Rectal smooth muscle tissue (tissue), 1 donor: ENCODE data around the gene GPC5.
"Not testable (repeated sequence)": the region's sequence is repeated elsewhere in the genome, so short reads cannot be mapped to it uniquely, and the experiment has no call there.

Source experiments
- H3K27ac ChIP-seq: one replicate; pipeline ENCODE4 v1.7.0; 2013; ENCODE audit warnings: low read depth, low read length, inconsistent platforms
- H3K27me3 ChIP-seq: one replicate; pipeline ENCODE4 v1.7.0; 2013; ENCODE audit warnings: low read length; ENCODE audit not compliant: control insufficient read depth, insufficient read depth
- H3K36me3 ChIP-seq: one replicate; pipeline ENCODE4 v1.7.0; 2013; ENCODE audit warnings: low read length; ENCODE audit not compliant: control insufficient read depth, insufficient read depth
- H3K4me1 ChIP-seq: one replicate; pipeline ENCODE4 v1.7.0; 2013; ENCODE audit warnings: low read length; ENCODE audit not compliant: control insufficient read depth, insufficient read depth
- H3K4me3 ChIP-seq: one replicate; pipeline ENCODE4 v1.7.0; 2013; ENCODE audit warnings: low read length
- H3K9ac ChIP-seq: one replicate; pipeline ENCODE4 v1.7.0; 2013; ENCODE audit warnings: low read length

Gene GPC5

GRCh38 chr13:92661406-92661805 is 1263.0 kb downstream of the GPC5 start:
- H3K9ac ChIP-seq = no peak overlapping the region
- H3K27me3 ChIP-seq = no peaks in the 10 kb centered on the region
- no peak overlapping the region for H3K4me3 ChIP-seq
- no peaks in the 10 kb centered on the region for H3K36me3 ChIP-seq
- H3K27ac ChIP-seq = no peak overlapping the region
- H3K4me1 ChIP-seq = no peaks in the 10 kb centered on the region

GRCh38 chr13:92668157-92668556 is 1269.7 kb downstream of the GPC5 start:
- no peak overlapping the region for H3K27ac ChIP-seq
- no peaks in the 10 kb centered on the region for H3K4me1 ChIP-seq
- H3K4me3 ChIP-seq = no peak overlapping the region
- H3K27me3 ChIP-seq = no peaks in the 10 kb centered on the region
- H3K9ac ChIP-seq = no peak overlapping the region
- no peaks in the 10 kb centered on the region for H3K36me3 ChIP-seq

- no peaks in the 10 kb centered on the region for H3K27me3 ChIP-seq
- no peak overlapping the region for H3K27ac ChIP-seq
- no peak overlapping the region for H3K9ac ChIP-seq
- H3K4me3 ChIP-seq = no peak overlapping the region
- H3K36me3 ChIP-seq = no peaks in the 10 kb centered on the region
- H3K4me1 ChIP-seq = no peaks in the 10 kb centered on the region
Observed at GRCh38 chr13:92670096-92670495, 1271.7 kb downstream of the GPC5 start.

GRCh38 chr13:92671821-92672220 is 1273.4 kb downstream of the GPC5 start:
- Histone ChIP-seq H3K4me3 (no peak overlapping the region), H3K36me3 (no peaks in the 10 kb centered on the region), H3K4me1 (no peaks in the 10 kb centered on the region), H3K27ac (no peak overlapping the region), H3K27me3 (no peaks in the 10 kb centered on the region), H3K9ac (no peak overlapping the region)

GRCh38 chr13:92676246-92676645 is 1277.8 kb downstream of the GPC5 start:
- H3K27ac ChIP-seq = no peak overlapping the region
- no peak overlapping the region for H3K4me3 ChIP-seq
- H3K27me3 ChIP-seq = no peaks in the 10 kb centered on the region
- no peaks in the 10 kb centered on the region for H3K4me1 ChIP-seq
- no peaks in the 10 kb centered on the region for H3K36me3 ChIP-seq
- no peak overlapping the region for H3K9ac ChIP-seq

- Histone ChIP-seq H3K4me1 (no peaks in the 10 kb centered on the region), H3K36me3 (no peaks in the 10 kb centered on the region), H3K4me3 (no peak overlapping the region), H3K27ac (no peak overlapping the region), H3K9ac (no peak overlapping the region), H3K27me3 (no peaks in the 10 kb centered on the region)
Observed at GRCh38 chr13:92677571-92677970, 1279.2 kb downstream of the GPC5 start.

GRCh38 chr13:92679602-92680001 is 1281.2 kb downstream of the GPC5 start:
- H3K9ac ChIP-seq = no peak overlapping the region
- H3K27me3 ChIP-seq = no peaks in the 10 kb centered on the region
- H3K27ac ChIP-seq = no peak overlapping the region
- no peak overlapping the region for H3K4me3 ChIP-seq
- H3K36me3 ChIP-seq = no peaks in the 10 kb centered on the region
- H3K4me1 ChIP-seq = no peaks in the 10 kb centered on the region

- H3K4me1 ChIP-seq = no peaks in the 10 kb centered on the region
- no peak overlapping the region for H3K27ac ChIP-seq
- no peak overlapping the region for H3K9ac ChIP-seq
- H3K36me3 ChIP-seq = no peaks in the 10 kb centered on the region
- no peaks in the 10 kb centered on the region for H3K27me3 ChIP-seq
- H3K4me3 ChIP-seq = no peak overlapping the region
Observed at GRCh38 chr13:92681239-92681638, 1282.8 kb downstream of the GPC5 start.

GRCh38 chr13:92682832-92683517 is 1284.6 kb downstream of the GPC5 start:
- Histone ChIP-seq H3K27me3 (no peaks in the 10 kb centered on the region), H3K36me3 (no peaks in the 10 kb centered on the region), H3K4me1 (no peaks in the 10 kb centered on the region), H3K9ac (no peak overlapping the region), H3K27ac (no peak overlapping the region), H3K4me3 (no peak overlapping the region)

- no peaks in the 10 kb centered on the region for H3K4me1 ChIP-seq
- H3K36me3 ChIP-seq = no peaks in the 10 kb centered on the region
- no peak overlapping the region for H3K27ac ChIP-seq
- H3K9ac ChIP-seq = no peak overlapping the region
- H3K27me3 ChIP-seq = no peaks in the 10 kb centered on the region
- no peak overlapping the region for H3K4me3 ChIP-seq
Observed at GRCh38 chr13:92694047-92694446, 1295.6 kb downstream of the GPC5 start.

- H3K27me3 ChIP-seq, H3K27ac ChIP-seq, H3K4me1 ChIP-seq, H3K36me3 ChIP-seq, H3K4me3 ChIP-seq, H3K9ac ChIP-seq: not testable (repeated sequence)
Observed at GRCh38 chr13:92695827-92696226, 1297.4 kb downstream of the GPC5 start.

- Histone ChIP-seq H3K27me3 (no peaks in the 10 kb centered on the region), H3K27ac (no peak overlapping the region), H3K4me3 (no peak overlapping the region), H3K4me1 (peaks cover 2% of the 10 kb centered on the region), H3K36me3 (no peaks in the 10 kb centered on the region), H3K9ac (no peak overlapping the region)
Observed at GRCh38 chr13:92716749-92717148, 1318.3 kb downstream of the GPC5 start.

GRCh38 chr13:92717857-92718256 is 1319.4 kb downstream of the GPC5 start:
- Histone ChIP-seq H3K27ac (no peak overlapping the region), H3K27me3 (no peaks in the 10 kb centered on the region), H3K4me3 (no peak overlapping the region), H3K4me1 (peaks cover 2% of the 10 kb centered on the region), H3K36me3 (no peaks in the 10 kb centered on the region), H3K9ac (no peak overlapping the region)
